GM19455 (cell line): ENCODE results near the gene SLC22A3.
"Not testable (repeated sequence)": the region's sequence is repeated elsewhere in the genome, so short reads cannot be mapped to it uniquely, and the experiment has no call there.

Source experiments
- ATAC-seq: cut with Tn5 transposase; IDR thresholded peaks from one replicate; pipeline ENCODE4 v1.9.1; 2021; ENCODE audit not compliant: unreplicated experiment

Gene SLC22A3

DNA sequence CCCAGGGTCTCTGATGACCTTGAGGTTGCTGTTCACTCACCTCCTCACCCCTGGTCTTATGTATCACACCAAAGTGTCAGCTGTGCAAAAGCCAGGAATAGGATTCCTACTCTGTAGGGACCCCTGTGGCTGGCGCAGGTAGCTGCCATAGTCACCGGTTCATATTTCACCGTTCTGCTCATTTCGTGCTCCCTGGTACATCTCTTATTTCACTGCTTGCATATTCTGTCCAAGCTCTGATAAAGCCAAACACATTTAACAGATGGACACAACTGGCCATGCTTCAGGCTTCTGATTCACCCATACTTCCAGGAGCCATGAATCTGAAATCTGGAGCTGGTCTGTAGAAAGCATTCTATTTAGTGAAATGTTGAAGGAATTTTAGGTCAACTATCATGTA is 20.5 kb downstream of the SLC22A3 start:
- no peak for ATAC-seq

DNA sequence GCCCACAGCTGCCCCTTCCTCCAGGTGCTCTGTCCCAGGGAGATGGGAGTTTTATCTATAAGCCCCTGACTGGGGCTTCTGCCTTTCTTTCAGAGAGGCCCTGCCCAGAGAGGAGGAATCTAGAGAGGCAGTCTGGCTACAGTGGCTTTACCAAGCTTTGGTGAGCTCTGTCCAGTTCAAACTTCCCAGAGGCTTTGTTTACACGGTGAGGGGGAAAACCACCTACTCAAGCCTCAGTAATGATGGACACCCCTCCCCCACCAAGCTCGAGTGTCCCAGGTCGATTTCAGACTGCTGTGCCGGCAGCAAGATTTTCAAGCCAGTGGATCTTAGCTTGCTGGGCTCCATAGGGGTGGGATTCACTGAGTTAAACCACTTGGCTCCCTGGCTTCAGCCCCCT is 25.4 kb downstream of the SLC22A3 start:
- ATAC-seq = not testable (repeated sequence)

DNA sequence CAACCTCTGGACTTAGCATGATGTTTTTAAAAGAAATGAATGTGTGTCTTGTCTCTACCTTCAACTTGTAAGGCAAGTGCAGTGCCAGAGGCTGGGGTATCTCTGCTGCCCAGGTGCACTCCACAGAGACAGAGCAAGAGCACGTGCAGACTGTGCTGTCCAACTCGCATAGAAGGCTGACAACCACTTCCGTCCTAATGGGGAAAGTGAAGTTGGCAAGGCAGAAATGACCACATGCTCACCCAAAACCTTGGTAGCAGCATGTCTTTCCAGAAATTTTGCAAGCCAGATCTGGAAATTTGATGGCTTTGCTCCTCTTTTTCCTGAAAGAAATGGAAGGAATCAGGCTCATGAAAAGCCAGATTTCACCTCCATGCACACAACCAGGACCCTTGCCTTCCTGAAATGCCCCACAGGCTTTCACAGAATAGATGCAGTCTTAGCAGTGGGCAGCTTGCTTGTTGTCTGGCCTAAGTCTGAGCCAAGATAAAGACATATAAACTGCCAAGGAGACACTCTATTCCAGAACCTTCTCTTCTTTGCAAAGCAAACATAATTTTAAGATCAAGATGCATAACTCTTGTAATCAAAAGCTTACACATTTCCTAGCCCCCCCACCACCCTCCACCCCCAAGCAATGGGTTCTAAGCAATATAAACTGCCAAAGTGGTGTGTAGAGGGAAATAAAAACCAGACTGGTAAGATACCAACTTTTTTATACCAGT is 26.8 kb downstream of the SLC22A3 start:
- no peak for ATAC-seq

DNA sequence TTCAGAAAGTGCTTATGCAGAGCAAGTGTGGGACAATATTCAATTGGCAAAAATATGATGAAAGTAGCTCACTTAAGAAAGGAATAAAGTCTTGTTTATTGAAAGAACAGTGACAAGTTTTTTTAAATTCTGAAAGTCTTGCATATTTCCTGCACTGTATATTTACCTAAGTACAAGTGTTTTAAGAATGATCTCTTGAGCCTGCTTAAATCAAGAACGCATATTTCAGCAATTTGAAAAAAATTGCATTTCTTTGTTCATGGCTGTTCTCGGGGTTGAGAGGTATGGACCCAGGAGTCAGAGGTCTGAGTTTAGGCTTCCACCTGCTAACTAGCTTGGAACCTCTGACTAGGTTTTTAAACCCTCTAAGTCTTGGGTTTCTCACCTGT is 27.4 kb downstream of the SLC22A3 start:
- no peak for ATAC-seq

DNA sequence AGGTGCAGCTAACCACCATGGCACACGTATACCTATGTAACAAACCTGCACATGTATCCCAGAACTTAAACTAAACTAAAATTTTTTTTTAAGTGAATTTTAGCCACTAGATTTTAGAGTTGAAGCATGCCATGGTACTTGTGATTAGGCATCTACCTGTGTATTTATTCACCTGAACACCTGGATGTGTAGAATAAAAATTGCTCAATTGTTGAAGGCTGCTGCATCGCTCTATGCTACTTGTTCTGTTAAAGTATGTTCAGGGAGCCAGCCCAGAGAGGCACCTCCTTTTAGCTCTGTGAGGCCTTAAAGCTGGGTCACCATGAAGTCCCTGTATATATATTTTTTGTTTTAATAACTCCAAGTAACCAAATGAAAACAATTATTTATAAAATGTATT is 28.3 kb downstream of the SLC22A3 start:
- no peak for ATAC-seq

DNA sequence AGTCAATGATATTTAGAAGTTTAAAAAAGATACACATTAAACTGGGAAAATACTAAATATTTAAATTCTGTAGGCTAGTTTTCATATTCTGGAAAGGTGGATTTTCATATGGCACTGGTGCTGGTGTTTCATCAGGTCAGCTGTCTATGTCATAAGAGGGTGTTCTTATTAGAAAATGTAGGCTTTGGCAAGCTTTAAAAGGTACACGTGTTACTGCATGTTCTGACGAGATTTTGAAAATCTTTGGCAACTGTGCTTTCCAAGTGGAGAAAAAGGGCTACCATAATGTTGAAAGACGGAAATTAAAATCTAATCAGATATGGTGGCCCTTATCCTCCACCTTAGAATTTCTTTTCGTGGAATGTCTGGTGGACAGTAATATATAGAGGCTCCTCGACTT is 30.0 kb downstream of the SLC22A3 start:
- no peak for ATAC-seq

DNA sequence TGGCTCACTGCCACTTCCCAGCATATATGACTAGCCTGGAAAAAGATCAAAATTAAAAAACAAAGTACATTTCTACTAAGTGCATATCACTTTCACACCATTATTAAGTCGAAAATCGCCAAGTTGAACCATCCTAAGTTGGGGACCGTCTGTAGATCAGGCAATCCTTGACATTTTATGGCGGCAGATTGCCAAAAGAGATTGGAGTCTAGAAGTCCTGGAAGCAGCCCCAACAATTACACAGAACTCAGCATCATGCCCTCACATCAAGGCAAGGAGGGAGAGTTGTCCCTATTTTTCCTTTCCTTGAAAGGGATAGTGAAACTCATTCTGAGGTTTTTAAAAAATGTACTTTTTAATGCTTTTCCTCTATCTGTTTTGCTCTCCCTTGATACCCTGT is 30.7 kb downstream of the SLC22A3 start:
- ATAC-seq = no peak

DNA sequence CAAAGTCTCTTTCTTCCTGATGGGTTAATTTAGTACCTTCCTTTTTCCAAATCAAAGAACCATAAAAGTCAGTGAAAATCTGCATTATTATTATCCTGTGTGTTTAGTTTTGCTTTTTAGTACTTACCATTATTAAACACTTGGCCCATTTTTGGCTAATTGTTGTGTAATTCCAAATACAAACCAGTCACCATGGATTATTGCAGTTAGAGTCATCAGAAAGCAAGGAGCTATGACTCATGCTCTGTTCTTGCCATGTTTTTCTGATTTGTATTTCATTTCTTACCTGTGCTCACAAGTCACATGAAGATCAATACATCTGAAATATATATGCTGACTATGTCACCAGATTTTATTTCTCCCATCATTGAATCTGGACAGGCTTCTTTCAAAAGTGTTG is 31.3 kb downstream of the SLC22A3 start:
- ATAC-seq = no peak

DNA sequence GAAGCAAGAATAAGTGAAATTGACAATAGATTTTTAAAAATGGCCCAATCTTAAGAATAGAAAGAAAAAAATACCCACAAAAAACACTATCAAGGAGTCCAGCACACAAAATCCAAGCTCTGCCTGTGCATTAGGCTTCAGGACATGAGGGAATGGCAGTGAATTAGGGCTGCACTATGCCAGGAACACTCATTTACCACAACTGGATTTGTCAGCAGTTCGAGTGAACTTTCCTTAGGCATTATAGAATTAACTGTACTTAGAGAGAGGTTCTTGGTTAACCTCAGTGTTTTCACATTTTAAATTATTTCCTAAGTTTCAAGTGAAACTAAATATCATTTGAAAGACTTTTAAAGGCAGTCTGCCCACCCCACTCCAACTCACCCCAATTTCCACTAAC is 34.8 kb downstream of the SLC22A3 start:
- no peak for ATAC-seq

DNA sequence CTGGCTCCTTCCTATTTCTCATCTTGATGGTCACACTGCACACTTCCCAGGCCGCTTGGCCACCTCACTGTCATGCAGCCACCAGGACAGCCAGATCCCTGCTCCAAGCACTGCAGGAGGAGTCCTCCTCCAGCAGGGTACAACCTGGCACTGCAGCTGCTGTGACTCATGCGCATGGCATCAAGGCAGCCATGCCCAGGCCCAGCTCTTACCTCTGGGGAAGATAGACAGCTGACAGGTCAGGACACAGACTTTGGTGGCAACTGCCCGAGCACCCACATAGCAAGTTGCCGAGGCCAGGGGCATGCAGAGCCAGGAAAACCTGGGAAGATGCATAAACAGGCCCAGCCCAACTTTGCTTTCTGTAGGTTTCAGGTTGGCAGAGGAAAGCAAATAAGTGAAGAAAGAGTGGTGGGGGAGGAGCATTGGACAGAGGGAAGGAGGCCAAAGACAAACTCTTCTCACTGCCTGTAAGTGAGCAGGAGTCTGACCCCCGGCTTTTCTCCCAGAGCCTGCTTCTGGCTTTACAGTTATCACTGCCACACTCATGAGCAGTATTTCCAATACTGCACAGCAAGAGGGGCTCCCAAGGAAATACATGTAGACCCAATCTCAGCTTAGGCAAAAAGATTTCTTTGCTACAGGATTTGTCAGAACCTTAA is 38.8 kb downstream of the SLC22A3 start:
- ATAC-seq = no peak

DNA sequence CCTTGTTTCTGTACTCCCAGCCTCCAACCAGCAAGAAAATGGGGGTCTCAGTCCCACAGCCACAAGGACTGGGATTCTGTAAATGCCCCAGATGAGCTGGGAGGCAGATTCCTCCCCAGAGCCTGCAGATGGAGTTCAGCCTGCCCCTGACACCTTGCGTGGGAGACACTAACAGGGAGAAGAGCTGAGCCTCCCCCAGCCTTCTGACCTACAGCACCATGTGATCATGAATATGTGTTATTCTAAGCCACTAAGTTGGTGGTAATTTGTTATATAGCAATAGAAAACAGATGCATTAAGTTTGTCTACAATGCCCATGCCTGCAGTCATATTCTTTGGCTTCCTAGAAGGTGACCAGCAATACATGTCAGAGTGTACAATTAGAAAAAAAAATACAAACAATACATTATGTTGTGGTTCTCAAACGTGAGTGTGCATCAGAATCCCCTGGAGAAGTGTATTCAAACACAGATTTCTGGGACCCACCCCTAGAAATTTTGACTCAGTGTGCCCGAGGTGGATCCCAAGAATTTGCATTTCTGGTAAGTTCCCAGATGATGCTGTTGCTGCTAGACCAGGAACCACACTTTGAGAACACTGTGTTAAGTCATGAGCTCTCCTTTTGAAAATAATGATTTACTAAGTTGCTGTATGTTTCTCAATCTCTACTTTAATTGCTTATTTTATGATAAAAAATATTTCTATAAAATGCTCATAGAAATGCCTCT is 39.9 kb downstream of the SLC22A3 start:
- no peak for ATAC-seq

DNA sequence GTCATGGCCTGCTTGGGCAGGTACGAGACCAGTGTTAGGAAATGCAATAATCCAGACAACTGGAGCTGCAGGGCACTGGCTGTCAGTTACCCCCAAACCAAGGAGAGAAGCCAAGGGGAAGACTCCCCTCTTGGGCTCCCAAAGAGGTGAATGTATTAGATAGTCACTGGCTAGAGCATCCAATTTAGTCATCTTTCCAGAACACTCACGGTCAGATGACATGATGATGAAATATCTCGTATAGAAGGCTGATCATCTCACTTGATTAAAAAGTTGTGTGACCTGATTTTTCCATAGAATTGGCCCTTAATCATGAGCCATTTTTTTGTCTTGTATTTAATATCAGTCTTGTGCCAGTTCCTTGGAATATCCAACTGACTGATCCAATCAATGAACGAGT is 40.7 kb downstream of the SLC22A3 start:
- no peak for ATAC-seq

DNA sequence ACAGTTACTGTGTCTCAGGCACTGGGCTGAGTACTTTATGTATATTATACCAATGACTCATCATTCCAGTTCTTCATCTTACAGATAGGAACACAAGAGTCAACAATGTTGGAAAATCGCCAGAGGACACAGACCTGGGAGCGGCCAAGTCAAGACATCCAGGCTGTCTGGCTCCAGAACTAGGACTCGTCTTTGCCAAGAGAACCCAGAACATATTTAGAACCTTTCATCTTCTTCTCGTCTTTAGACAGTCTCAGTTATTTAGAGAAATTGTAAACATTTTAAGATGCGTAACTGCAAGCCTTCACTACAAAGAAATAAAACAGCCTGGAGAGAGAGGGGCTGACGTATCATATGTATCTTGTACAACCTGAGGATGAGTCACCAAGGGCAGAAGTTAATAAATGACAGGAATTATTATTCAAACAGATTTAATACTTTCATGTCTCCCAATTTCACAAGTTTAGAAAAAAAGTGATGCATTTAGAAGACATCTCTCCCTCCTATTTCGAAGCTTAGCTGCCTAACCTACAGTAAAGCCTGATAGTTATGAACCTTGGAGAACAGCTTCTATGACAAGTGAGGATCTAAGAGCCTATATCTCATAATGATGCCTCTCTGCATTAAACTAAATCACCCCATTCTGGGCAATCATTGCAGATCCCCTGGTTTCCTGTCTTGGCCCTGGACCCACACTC is 43.4 kb downstream of the SLC22A3 start:
- ATAC-seq = no peak

DNA sequence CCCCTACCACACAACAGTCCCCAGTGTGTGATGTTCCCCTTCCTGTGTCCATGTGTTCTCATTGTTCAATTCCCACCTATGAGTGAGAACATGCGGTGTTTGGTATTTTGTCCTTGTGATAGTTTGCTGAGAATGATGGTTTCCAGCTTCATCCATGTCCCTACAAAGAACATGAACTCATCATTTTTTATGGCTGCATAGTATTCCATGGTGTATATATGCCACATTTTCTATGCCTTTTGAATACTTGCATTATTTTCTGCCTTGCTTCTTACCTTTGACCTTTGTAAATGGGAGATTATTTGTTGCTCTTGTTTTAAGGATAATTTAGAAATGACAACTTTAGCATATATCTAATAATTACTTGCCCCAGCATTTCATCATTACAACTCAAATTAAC is 45.3 kb downstream of the SLC22A3 start:
- not testable (repeated sequence) for ATAC-seq

DNA sequence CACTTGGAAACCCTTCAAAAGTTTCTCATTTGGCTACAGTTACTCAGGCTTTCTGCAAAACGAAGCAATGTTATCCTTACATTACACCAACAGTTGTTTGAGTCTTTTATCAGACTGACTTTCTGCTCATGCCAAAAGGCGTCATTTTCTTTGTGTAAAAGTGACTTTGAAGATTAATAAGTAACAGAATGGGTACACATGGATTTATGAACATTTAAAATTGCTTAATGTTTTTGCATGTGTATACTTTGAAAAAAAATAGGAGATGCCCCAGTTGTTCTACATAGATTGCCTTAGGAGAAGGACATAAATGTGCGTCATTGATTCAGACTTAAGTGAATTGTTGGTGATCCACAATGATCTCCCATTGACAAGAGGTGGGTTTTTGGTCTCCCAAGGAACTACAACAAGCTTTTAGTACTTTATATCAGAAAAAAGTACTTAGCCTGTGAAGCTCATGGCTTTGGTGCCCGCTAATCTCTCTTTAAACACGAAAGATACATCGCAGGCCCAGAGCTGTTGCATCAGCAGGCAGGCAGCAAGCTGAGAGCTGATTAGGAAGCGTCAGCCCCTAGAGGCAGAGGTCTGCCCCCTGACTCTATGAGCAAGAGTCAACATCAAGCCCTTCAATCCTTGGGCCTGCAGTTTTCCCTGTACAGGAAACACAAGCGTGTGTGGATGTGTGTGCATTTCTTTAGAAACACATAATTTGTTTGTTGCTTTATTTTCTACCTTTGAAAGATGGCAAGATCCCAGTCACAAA is 45.9 kb downstream of the SLC22A3 start:
- no peak for ATAC-seq

DNA sequence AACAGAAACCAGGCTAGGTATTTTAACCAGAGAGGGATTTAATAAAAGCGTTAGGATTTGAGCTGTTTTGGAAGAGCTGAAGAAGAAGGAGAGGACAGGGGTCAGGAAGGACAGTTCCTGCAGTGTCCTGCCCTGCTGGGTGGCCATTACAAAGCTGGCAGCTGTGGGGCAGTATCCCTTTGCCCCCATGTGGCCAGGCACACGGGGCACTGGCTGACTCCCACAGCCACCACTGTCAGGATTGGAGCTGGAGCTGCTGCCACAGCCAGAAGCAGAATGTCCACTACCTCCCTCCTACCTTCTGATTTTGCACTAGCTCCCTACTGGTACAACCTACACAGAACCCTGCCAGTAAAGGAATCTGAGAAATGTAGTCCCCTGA is 46.5 kb downstream of the SLC22A3 start:
- ATAC-seq = no peak

DNA sequence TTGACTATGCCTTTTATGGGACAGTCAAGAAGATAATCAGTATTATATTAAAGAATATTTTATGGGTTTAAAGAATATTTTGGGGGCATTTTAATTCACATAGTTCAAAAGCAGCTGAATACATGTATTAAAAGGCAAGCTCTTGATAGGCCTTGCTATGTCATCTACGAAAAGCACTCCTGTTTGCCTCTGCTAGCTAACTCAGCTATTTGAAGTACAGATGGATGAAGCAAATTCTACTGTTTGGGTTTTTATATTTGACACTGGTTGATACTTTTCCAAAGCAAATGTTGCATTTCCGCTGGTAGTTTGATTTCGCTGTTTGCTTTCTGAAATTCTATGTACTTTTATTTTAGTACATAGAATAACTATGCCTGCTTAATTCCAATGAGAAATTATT is 47.0 kb downstream of the SLC22A3 start:
- no peak for ATAC-seq

DNA sequence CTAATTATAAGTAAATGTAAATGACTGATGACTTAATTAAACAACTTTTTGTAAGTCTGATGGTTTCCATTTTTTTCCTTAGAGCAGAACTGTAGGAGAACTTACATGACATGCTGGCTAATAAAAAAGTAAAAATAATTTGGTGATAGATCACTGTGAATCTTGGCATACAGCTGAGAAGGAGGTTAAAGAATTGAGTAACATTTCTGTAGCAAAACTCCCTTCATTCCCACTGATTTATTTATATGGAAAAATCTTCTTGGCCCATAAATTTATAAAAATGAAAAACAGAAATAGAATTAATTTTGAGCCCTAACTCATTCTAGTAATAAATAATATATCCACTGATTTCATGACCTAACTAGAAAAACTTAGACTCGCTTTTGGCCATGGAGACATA is 48.1 kb downstream of the SLC22A3 start:
- ATAC-seq = no peak

DNA sequence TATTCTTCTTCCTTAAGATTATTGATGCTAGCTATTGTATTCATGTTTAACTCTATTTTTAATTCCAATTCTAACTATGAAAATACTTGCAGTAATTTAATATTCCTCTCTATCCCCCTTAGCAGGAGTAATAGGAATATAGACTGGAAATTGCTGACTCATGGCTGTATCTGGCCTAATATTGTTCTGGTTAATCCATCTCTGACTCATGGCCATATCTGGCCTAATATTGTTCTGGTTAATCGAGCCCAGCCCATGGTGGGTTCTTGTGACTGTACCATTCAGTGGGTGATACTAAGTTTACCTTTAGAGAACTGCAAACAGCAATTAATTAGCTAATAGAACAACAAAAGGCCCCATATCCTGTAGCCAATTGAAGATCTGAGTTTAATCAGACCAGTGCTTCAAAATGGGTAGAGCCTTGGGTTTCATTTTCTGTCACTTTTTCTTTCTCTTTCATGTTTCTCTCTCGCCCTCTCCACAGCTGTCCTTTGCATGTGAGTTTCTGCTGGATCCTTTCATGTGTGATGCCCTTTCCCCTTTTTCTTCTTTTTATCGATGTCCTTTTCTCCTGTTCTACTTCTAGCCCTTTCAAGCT is 50.6 kb downstream of the SLC22A3 start:
- ATAC-seq = peak; percentile 98

DNA sequence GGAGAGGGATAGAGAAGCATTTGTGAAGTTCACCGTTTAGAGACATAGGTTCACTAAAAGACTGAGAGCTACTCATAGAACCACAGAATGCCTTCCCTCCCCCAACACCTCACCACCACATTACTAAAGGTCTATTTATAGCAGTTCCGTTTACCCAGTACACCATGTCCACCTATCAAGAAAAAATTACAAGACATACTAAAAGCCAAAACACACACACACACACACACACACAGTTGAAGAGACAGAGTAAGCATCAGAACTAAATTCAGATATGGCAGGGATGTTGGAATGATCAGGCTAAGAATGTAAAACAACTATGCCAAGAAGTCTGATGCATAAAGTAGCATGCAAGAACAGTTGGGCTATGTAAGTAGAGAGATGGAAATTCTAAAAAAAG is 52.3 kb downstream of the SLC22A3 start:
- ATAC-seq = no peak

DNA sequence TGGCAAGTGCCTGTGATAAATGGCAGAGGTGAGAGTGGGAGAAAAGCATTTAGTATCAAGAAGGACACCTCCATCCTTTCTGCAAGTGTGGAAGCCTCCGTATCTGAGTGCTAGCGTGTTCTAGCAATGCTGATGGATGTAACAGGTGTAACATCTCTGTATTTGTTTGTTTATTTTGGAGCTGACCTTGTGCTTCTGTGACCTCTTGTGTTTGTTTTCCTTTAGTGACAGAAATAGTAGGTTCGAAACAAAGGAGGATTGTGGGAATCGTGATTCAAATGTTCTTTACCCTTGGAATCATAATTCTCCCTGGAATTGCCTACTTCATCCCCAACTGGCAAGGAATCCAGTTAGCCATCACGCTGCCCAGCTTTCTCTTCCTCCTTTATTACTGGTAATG is 60.4 kb downstream of the SLC22A3 start:
- ATAC-seq = no peak
